Endothelial cell (in vitro differentiated cells): ENCODE data around the gene B4GALNT2. TPM values are rescaled to one million over a fixed set of nuclear protein-coding genes. Genes with fewer than 3 reads are reported as not detected.
"Not testable (repeated sequence)": the region's sequence is repeated elsewhere in the genome, so short reads cannot be mapped to it uniquely, and the experiment has no call there.

Source experiments
- DNase-seq: peaks from one replicate; pipeline ENCODE4 v3.0.0; 2021; ENCODE audit warnings: low spot score
- H3K27ac Mint-ChIP-seq: one replicate; pipeline ENCODE4 v1.8.0; 2021; ENCODE audit warnings: mixed read lengths, inconsistent platforms; ENCODE audit not compliant: unreplicated experiment
- H3K27me3 Mint-ChIP-seq: one replicate; pipeline ENCODE4 v1.8.0; 2021; ENCODE audit warnings: mild to moderate bottlenecking, moderate library complexity, mixed read lengths, inconsistent platforms; ENCODE audit not compliant: unreplicated experiment
- H3K36me3 Mint-ChIP-seq: one replicate; pipeline ENCODE4 v1.8.0; 2021; ENCODE audit warnings: mild to moderate bottlenecking, low read depth, mixed read lengths, inconsistent platforms; ENCODE audit not compliant: unreplicated experiment
- H3K4me1 Mint-ChIP-seq: one replicate; pipeline ENCODE4 v1.8.0; 2021; ENCODE audit warnings: mild to moderate bottlenecking, mixed read lengths, inconsistent platforms; ENCODE audit not compliant: unreplicated experiment
- H3K4me3 Mint-ChIP-seq: one replicate; pipeline ENCODE4 v1.8.0; 2021; ENCODE audit warnings: mild to moderate bottlenecking, mixed read lengths, inconsistent platforms; ENCODE audit not compliant: unreplicated experiment
- H3K9me3 Mint-ChIP-seq: one replicate; pipeline ENCODE4 v1.8.0; 2021; ENCODE audit warnings: mixed read lengths, inconsistent platforms; ENCODE audit not compliant: unreplicated experiment
- total RNA-seq: library from RNA; stranded (reverse); fragmentation: NEBNext Ultra II Directional; extraction: Animal tissue kit (Norgen Biotek cat#: 25700); gene quantifications from one replicate; pipeline ENCODE4 v1.2.1, GENCODE V29; 2021; ENCODE audit not compliant: unreplicated experiment
- TF ChIP-seq, protein P1 (sequence below): fragments of 200-600 bp; sonication (generic); IDR thresholded peaks from one replicate; pipeline ENCODE4 v1.5.0; 2021; ENCODE audit warnings: antibody characterized with exemption; ENCODE audit not compliant: unreplicated experiment

Gene B4GALNT2
- total RNA-seq, 1 donor from 2014 or later = not detected

DNA sequence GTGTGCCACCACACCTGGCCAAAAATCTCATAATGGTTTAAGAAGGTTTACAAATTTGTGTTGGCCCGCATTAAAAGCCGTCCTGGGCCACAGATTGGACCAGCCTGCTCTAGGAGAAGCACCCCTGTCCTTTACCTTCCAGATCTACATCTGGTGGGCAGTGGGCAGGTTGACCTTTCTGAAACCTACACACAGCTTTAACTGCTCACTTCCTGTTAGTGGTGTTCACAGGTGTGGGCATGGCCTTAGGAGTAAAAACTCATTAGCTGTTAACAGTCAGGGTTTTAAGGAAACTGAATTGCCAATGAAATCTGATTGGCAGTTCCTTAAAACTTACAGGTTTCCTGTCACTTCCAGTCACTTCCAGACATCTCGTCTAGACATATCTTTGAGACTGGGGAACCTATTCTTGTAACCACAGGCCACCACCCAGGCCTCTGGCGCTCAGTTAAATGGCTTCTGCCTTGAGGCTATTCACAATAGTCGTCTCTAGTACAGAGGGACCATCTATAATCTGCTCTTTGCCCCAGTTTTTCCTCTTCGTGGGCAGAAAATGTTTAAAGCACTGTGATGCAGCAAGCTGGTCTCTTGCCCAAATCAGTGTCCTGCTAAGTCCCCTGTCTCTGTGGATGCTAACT lies 48.5 kb downstream of the B4GALNT2 start:
- no peak for DNase-seq
- Mint-ChIP-seq H3K36me3 (peaks cover 13% of the 10 kb centered on the region), H3K4me1 (no peaks in the 10 kb centered on the region), H3K27me3 (no peaks in the 10 kb centered on the region), H3K4me3 (no peak overlapping the region), H3K9me3 (peaks cover 15% of the 10 kb centered on the region), H3K27ac (no peak overlapping the region)
- TF ChIP-seq, protein P1, sequence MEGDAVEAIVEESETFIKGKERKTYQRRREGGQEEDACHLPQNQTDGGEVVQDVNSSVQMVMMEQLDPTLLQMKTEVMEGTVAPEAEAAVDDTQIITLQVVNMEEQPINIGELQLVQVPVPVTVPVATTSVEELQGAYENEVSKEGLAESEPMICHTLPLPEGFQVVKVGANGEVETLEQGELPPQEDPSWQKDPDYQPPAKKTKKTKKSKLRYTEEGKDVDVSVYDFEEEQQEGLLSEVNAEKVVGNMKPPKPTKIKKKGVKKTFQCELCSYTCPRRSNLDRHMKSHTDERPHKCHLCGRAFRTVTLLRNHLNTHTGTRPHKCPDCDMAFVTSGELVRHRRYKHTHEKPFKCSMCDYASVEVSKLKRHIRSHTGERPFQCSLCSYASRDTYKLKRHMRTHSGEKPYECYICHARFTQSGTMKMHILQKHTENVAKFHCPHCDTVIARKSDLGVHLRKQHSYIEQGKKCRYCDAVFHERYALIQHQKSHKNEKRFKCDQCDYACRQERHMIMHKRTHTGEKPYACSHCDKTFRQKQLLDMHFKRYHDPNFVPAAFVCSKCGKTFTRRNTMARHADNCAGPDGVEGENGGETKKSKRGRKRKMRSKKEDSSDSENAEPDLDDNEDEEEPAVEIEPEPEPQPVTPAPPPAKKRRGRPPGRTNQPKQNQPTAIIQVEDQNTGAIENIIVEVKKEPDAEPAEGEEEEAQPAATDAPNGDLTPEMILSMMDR = no peak

DNA sequence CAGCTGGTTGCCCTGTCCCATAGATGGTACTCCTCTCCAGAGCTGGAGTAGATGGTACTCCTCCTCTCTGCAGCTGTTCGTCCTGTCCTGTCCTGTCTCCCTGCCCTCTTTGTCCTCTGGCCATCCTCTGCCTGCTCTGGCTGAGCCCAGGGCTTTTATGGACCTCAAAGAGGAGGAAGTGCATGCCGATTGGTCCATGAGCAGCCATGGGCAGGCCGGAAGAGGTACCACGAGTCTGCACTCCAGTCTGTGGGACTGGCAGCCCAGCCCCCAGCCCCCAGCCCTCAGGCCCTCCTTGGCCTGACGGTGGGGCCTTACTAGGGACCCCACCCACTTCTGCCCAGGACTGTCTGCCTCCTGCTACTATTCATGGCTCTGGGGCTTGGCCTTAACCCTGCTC lies 50.8 kb downstream of the B4GALNT2 start:
- TF ChIP-seq, protein P1 = no peak
- Mint-ChIP-seq H3K27me3 (no peaks in the 10 kb centered on the region), H3K4me1 (no peaks in the 10 kb centered on the region), H3K4me3 (no peak overlapping the region), H3K27ac (no peak overlapping the region), H3K9me3 (peaks cover 9% of the 10 kb centered on the region), H3K36me3 (peaks cover 16% of the 10 kb centered on the region)
- no peak for DNase-seq

DNA sequence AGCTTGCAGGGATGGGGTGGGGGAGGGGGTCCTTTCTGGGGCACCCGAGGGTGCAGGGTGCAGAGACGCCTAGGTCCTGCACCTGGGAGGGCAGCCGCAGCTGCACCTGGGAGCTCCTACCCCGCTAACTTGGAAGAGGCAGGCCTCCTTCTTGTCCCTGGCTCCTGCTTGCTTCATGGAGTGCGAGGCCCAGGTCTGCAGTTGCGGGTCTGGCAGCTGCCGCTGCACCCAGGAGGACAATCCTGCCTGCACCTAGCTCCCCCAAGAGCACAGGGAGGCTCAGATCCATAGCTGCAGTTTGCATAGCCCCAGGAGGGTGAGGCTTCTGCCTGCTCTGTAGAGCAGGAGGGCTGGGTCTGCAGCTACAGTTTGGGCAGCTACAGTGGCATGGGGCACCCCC lies 51.2 kb downstream of the B4GALNT2 start:
- no peak overlapping the region for H3K27ac Mint-ChIP-seq
- H3K36me3 Mint-ChIP-seq = peaks cover 16% of the 10 kb centered on the region
- peaks cover 9% of the 10 kb centered on the region for H3K9me3 Mint-ChIP-seq
- no peak overlapping the region for H3K4me3 Mint-ChIP-seq
- no peak for DNase-seq
- TF ChIP-seq, protein P1 = no peak
- H3K4me1 Mint-ChIP-seq = no peaks in the 10 kb centered on the region
- H3K27me3 Mint-ChIP-seq = no peaks in the 10 kb centered on the region

DNA sequence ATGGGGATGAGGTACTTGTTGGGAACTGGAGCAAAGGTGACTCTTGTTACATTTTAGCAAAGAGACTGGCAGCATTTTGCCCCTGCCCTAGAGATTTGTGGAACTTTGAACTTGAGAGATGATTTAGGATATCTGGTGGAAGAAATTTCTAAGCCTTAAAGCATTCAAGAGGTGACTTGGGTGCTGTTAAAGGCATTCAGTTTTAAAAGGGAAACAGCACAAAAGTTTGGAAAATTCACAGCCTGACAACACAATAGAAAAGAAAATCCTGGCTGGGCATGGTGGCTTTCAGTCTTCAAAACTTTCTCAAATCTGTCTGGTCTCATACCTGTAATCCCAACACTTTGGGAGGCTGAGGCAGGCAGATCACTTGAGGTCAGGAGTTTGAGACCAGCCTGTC lies 52.0 kb downstream of the B4GALNT2 start:
- H3K4me1 Mint-ChIP-seq, H3K27me3 Mint-ChIP-seq, H3K27ac Mint-ChIP-seq, DNase-seq, H3K9me3 Mint-ChIP-seq: not testable (repeated sequence)
- H3K36me3 Mint-ChIP-seq = peaks cover 16% of the 10 kb centered on the region
- H3K4me3 Mint-ChIP-seq = peak overlapping the region; percentile 44

DNA sequence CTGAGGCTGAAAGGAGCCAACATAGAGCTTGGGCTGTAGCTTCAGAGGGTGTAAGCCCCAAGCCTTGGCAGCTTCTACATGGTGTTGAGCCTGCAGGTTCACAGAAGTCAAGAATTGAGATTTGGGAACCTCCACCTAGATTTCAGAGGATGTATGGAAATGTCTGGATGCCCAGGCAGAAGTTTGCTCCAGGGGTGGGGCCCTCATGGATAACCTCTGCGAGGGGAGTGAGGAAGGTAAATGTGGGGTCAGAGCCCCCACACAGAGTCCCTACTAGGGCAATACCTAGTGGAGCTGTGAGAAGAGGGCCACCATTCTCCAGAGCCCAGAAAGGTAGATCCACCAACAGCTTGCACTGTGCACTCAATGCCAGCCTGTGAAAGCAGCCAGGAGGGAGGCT lies 52.8 kb downstream of the B4GALNT2 start:
- H3K27ac Mint-ChIP-seq, H3K27me3 Mint-ChIP-seq: not testable (repeated sequence)
- peaks cover 16% of the 10 kb centered on the region for H3K36me3 Mint-ChIP-seq

DNA sequence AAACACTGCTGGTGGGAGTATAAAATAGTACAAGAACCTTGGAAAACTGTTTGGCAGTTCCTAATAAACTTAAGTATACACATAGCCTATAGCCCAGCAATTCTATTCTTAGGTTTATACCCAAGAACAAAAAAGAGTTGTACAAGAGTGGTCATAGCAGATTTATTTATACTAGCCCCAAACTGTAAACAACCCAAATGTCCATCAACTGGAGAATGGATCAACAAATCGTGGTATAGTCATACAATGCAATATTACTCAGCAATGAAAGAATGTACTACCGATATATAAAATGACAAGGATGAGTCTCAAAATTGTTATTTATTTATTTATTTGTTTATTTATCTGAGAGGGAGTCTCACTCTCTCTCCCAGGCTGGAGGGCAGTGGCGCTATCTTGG lies 54.7 kb downstream of the B4GALNT2 start:
- Mint-ChIP-seq H3K9me3 (peaks cover 5% of the 10 kb centered on the region), H3K27me3 (peaks cover 5% of the 10 kb centered on the region), H3K4me1 (peaks cover 2% of the 10 kb centered on the region), H3K27ac (no peak overlapping the region), H3K36me3 (peaks cover 20% of the 10 kb centered on the region), H3K4me3 (no peak overlapping the region)
- no peak for DNase-seq
- TF ChIP-seq, protein P1 = no peak

More for the DNA sequence above, 52.8 kb downstream of the B4GALNT2 start:
- not testable (repeated sequence) for H3K4me1 Mint-ChIP-seq, H3K9me3 Mint-ChIP-seq, H3K4me3 Mint-ChIP-seq, DNase-seq
